Tibial artery (tissue), 4 donors: ENCODE measurements around the gene FANCI.

Experiments used
- DNase-seq, 2 donors: peaks; one replicate each; pipeline ENCODE4 v3.0.0-alpha.2; 2019
- H3K27ac ChIP-seq, 2 donors: fragments of 200-600 bp; sonication (generic) in 1 of 2; 1 replicate in 1 of 2; 2 replicates in 1 of 2; pipeline ENCODE4 v1.5.1; 2018 to 2019; ENCODE audit warnings: mild to moderate bottlenecking in 1 of 2
- H3K27me3 ChIP-seq, 2 donors: fragments of 200-600 bp; sonication (generic) in 1 of 2; one replicate each; pipeline versions ENCODE4 v1.5.1 to v1.6.0; 2016 to 2019
- H3K36me3 ChIP-seq, 3 donors: fragments of 200-600 bp; sonication (generic) in 2 of 3; one replicate each; pipeline ENCODE4 v1.5.1; 2016 to 2019; ENCODE audit warnings: mild to moderate bottlenecking in 2 of 3
- H3K4me1 ChIP-seq, 4 donors: fragments of 200-600 bp; sonication (generic) in 2 of 4; 1 replicate in 3 of 4; 2 replicates in 1 of 4; pipeline ENCODE4 v1.5.1; 2016 to 2019
- H3K4me3 ChIP-seq, 2 donors: fragments of 200-600 bp; sonication (generic) in 1 of 2; 1 replicate in 1 of 2; 2 replicates in 1 of 2; pipeline ENCODE4 v1.5.1; 2018 to 2019; ENCODE audit warnings: mild to moderate bottlenecking in 2 of 2
- H3K9me3 ChIP-seq, 3 donors: fragments of 200-600 bp; sonication (generic) in 1 of 3; one replicate each; pipeline ENCODE4 v1.5.1; 2016 to 2019
- intact Hi-C: fragments of 100-400 bp; cut with DNase I; formaldehyde crosslinking; loops from one replicate; pipeline ENCODE4 v1.15.0; 2023; ENCODE audit warnings: low total_unique reads
- TF ChIP-seq, protein P1 (sequence below), 2 experiments: fragments of 200-600 bp in 1 of 2; fragments of 450-650 bp in 1 of 2; IDR thresholded peaks; one replicate each; pipeline ENCODE4 v1.5.1; 2017 to 2019; ENCODE audit warnings: antibody characterized with exemption in 2 of 2, mild to moderate bottlenecking in 1 of 2, moderate library complexity in 1 of 2

The FANCI gene

GRCh38 chr15:89293012-89293411, 49.2 kb downstream of the FANCI start:
- intact Hi-C loops, result no loop called here
- H3K36me3 ChIP-seq, result no peaks in the 10 kb centered on the region
- no peak overlapping the region for H3K4me3 ChIP-seq
- H3K27ac ChIP-seq, result no peak overlapping the region
- TF ChIP-seq, protein P1, sequence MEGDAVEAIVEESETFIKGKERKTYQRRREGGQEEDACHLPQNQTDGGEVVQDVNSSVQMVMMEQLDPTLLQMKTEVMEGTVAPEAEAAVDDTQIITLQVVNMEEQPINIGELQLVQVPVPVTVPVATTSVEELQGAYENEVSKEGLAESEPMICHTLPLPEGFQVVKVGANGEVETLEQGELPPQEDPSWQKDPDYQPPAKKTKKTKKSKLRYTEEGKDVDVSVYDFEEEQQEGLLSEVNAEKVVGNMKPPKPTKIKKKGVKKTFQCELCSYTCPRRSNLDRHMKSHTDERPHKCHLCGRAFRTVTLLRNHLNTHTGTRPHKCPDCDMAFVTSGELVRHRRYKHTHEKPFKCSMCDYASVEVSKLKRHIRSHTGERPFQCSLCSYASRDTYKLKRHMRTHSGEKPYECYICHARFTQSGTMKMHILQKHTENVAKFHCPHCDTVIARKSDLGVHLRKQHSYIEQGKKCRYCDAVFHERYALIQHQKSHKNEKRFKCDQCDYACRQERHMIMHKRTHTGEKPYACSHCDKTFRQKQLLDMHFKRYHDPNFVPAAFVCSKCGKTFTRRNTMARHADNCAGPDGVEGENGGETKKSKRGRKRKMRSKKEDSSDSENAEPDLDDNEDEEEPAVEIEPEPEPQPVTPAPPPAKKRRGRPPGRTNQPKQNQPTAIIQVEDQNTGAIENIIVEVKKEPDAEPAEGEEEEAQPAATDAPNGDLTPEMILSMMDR (IDR thresholded peaks at IDR 0.05), result no peak
- no peaks in the 10 kb centered on the region for H3K4me1 ChIP-seq
- H3K9me3 ChIP-seq, result no peaks in the 10 kb centered on the region
- H3K27me3 ChIP-seq, result no peaks in the 10 kb centered on the region
- DNase-seq, result no peak

GRCh38 chr15:89299896-89300295, 56.1 kb downstream of the FANCI start:
- no peak for DNase-seq
- no peak overlapping the region for H3K4me3 ChIP-seq
- H3K36me3 ChIP-seq, result no peaks in the 10 kb centered on the region
- no peaks in the 10 kb centered on the region for H3K27me3 ChIP-seq
- H3K4me1 ChIP-seq, result no peaks in the 10 kb centered on the region
- H3K27ac ChIP-seq, result no peak overlapping the region
- H3K9me3 ChIP-seq, result no peaks in the 10 kb centered on the region
- TF ChIP-seq, protein P1 (IDR thresholded peaks at IDR 0.05), result peak; percentile 25 to 34
- intact Hi-C loops, result no loop called here

DNA sequence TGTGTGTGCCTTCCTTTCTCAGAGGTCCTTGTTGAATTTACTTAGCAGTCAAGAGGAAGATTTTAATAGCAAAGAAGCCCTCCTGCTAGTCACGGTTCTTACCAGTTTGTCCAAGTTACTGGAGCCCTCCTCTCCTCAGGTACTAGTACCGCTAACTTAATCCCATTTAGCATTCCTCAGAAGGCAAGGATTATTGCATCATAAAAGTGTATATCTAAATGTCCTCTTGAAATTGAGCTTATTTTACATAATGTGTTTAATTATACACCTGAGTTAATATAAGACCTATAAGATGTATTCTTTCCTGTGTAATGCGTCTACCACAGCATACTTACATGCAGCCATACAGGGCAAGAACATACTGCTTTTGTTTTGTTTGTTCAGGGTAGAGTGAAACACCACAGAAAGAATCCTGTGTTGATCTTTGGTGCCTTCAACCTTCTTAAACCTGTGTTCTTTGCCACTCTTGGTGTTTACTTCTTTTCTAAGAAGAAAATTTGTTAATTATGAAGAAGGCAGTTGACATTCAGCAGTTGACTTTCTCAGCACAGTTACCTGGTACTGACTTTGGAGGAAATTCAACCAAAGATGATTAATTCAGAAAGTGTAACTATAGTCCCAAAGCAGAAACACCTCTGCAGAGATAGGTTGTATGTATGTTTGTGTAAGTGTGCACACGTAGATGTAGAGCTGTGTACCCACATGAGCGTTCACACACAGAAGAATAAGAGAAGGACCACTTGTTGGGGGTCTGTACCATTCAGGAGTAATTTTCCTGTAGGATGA, 57.7 kb downstream of the FANCI start:
- Histone ChIP-seq H3K27ac (no peak overlapping the region), H3K4me3 (no peak overlapping the region), H3K36me3 (no peaks in the 10 kb centered on the region), H3K4me1 (no peaks in the 10 kb centered on the region), H3K9me3 (no peaks in the 10 kb centered on the region), H3K27me3 (no peaks in the 10 kb centered on the region)
- intact Hi-C loops, result no loop called here
- no peak for DNase-seq
- TF ChIP-seq, protein P1 (IDR thresholded peaks at IDR 0.05), result no peak

GRCh38 chr15:89303986-89304385, 60.2 kb downstream of the FANCI start:
- intact Hi-C loops, result loop anchor here (2.0 kb wide), 1 partner anchor 53 kb away; no protein-coding TSS in a partner anchor

DNA sequence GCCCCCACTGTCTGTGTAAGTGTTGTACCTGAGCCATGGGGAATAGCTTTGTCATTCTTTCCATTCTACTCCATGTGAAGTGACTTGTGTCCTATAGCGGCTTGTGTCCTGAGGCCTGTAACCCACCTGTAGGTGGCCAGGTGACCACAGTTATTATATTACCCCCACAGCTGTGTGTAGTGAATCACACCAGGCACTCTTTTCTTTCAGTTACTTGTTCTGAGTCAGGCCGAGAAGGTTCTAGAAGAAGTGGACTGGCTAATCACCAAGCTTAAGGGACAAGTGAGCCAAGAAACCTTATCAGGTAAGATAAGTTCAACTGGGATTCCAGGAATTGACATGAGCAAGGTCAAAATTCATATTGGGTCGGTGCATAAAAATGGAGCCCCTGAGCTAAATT, 61.6 kb downstream of the FANCI start:
- intact Hi-C loops, result loop anchor here (2.0 kb wide), 1 partner anchor 55 kb away; no protein-coding TSS in a partner anchor
- Histone ChIP-seq H3K9me3 (no peaks in the 10 kb centered on the region), H3K4me1 (no peaks in the 10 kb centered on the region), H3K27ac (no peak overlapping the region), H3K4me3 (no peak overlapping the region), H3K27me3 (no peaks in the 10 kb centered on the region), H3K36me3 (no peaks in the 10 kb centered on the region)
- TF ChIP-seq, protein P1 (IDR thresholded peaks at IDR 0.05), result no peak
- DNase-seq, result no peak

More at GRCh38 chr15:89303986-89304385, 60.2 kb downstream of the FANCI start:
- Histone ChIP-seq H3K27ac (no peak overlapping the region), H3K4me1 (no peaks in the 10 kb centered on the region), H3K4me3 (no peak overlapping the region), H3K9me3 (no peaks in the 10 kb centered on the region), H3K27me3 (no peaks in the 10 kb centered on the region), H3K36me3 (no peaks in the 10 kb centered on the region)
- DNase-seq, result no peak
- TF ChIP-seq, protein P1 (IDR thresholded peaks at IDR 0.05), result no peak
